Skeletal muscle cell (primary cell): ENCODE data around the gene ASB6.

ENCODE experiments used
- DNase-seq: peaks from one replicate; pipeline ENCODE4 v3.0.0-alpha.2; 2010; ENCODE audit warnings: low read depth
- H3K4me3 ChIP-seq: 2 replicates; pipeline ENCODE4 v1.5.1; 2011; ENCODE audit warnings: low read depth, mild to moderate bottlenecking, control low read depth, low read length, moderate library complexity

The ASB6 gene

GRCh38 chr9:129630967-129631673, 10.8 kb downstream of the ASB6 start:
- no peak for DNase-seq
- no peak overlapping the region for H3K4me3 ChIP-seq

- H3K4me3 ChIP-seq: no peak overlapping the region
- no peak for DNase-seq
Measured at GRCh38 chr9:129629251-129629820, 12.6 kb downstream of the ASB6 start.

GRCh38 chr9:129628709-129629108, 13.2 kb downstream of the ASB6 start:
- no peak overlapping the region for H3K4me3 ChIP-seq
- DNase-seq: no peak

DNA sequence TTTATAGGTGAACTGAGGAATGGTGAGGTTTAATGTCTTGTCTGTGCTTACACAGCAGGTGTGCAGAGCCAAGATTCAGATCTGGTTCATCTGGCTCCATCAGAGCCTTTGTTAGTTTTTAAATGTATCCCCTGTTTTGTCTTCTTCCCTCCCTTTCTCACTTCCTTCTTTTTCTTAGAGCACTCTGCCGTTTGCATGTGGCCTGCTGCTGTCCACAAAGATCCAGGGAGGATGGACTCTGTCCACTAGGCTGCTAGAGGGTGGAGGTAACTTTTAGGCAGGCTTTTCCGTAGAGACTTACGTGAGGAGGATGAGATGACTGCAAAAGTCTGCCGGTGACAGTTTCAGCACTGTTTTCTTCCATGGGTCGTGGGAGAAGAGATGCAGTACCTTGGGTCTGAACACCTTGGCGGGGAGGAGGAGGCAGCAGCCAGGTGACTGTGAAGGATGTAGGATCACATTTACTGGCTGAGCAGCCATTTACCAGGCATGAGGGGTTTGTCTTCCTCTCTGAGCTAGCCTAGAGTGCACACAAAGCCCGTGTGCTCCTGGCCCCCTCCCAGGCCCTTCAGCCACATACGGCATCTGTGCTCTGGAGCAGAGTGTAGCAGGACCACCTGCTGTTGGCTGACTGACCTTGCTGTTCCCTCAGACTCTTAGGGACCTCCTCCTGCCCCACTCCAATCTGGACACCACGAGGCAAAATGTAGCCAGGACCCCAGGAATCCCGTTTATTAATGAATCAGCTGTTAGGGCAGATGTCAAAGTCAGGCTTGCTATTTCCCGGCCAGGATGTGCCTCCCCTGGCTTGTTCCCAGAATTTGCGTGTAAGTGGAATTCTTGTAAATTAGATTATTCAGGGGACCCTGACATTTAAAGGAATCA, 14.2 kb downstream of the ASB6 start:
- peak overlapping the region; percentile 86 for H3K4me3 ChIP-seq
- no peak for DNase-seq

GRCh38 chr9:129626625-129627284, 15.2 kb downstream of the ASB6 start:
- DNase-seq: peak; percentile 55

DNA sequence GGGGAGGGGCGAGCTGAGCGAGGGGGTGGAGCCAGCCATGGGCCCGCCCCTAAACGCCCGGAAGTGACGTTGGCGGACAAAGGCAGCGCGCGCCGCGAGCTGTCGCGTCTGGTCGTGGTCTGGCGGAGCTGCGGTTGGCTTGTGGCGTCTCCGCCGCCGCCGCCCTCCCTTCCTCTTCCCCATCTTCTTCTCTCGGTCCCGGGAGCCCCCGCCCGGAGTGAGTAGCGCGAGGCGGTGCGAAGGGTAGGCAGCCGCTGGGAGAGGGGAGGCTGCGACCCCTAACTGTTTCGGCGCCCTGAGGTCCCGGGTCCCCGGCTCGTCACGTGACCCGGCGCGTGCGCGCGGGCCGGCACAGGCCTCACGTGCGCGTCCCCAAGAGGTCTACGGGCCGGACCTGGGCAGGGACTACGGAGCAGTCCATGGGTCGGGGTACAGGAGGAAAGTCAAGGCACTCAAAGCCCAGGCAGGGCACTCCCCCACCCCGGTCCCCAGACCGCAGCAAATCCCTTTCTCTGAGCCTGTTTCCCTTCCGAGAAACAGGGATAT, 15.8 kb downstream of the ASB6 start, which contains the start of gene NTMT1:
Gene NTMT1, plus strand, starts transcription at position 85 of the 546 bp plus-strand sequence. CDS start 6,541 bp downstream, outside the sequence.
- DNase-seq: no peak
- peak within 1 kb of the TSS; percentile 86 for H3K4me3 ChIP-seq

More at GRCh38 chr9:129626625-129627284, 15.2 kb downstream of the ASB6 start:
- H3K4me3 ChIP-seq: peak overlapping the region; percentile 86

DNA sequence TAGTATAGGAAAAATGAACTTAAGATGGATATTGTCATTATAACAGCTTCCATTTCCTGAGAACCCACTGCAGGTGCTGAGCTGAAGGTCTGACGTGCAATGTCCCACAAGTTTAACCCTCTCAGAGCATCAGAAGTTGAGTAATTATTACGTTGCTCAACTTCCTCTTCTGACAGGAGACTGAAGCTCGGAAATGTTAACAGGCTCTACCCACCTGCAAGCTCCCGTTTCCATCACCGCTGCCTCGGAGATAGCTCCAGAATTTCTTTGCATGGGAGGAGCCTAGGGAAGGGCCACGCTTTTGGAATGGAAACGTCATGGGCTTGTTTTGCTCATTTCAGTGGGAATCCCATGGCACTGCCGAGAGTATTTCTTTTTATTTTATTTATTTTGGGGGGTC, 17.0 kb downstream of the ASB6 start:
- DNase-seq: no peak
- H3K4me3 ChIP-seq: no peak overlapping the region

GRCh38 chr9:129624168-129624759, 17.7 kb downstream of the ASB6 start:
- H3K4me3 ChIP-seq: no peak overlapping the region
- no peak for DNase-seq

DNA sequence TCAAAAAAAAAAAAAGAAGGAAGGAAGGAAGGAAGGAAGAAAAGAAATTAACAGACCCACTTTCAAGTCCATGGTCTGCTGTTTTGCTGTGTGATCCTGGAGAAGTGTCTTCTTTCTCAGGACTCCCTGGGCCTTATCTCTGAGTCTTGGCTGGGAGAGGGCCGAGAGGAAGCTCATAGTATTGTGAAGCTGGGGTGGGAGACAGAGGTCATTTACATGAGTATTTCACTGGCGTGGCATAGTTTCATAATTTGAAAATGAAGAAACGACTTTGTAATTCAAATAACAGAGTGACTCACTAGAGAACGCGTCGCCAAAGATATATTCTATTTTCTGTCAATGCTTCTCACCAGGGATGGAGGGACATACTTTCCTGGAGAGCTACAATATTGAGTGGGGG, 18.6 kb downstream of the ASB6 start:
- no peak for DNase-seq
- no peak overlapping the region for H3K4me3 ChIP-seq

- no peak for DNase-seq
- H3K4me3 ChIP-seq: peak within 1 kb of the TSS; percentile 49
Measured at GRCh38 chr9:129620669-129621295, 21.2 kb downstream of the ASB6 start, which contains the start of gene C9orf50. C9orf50 (minus strand) TSS chr9:129621101; CDS start chr9:129620574, 527 bp downstream.

DNA sequence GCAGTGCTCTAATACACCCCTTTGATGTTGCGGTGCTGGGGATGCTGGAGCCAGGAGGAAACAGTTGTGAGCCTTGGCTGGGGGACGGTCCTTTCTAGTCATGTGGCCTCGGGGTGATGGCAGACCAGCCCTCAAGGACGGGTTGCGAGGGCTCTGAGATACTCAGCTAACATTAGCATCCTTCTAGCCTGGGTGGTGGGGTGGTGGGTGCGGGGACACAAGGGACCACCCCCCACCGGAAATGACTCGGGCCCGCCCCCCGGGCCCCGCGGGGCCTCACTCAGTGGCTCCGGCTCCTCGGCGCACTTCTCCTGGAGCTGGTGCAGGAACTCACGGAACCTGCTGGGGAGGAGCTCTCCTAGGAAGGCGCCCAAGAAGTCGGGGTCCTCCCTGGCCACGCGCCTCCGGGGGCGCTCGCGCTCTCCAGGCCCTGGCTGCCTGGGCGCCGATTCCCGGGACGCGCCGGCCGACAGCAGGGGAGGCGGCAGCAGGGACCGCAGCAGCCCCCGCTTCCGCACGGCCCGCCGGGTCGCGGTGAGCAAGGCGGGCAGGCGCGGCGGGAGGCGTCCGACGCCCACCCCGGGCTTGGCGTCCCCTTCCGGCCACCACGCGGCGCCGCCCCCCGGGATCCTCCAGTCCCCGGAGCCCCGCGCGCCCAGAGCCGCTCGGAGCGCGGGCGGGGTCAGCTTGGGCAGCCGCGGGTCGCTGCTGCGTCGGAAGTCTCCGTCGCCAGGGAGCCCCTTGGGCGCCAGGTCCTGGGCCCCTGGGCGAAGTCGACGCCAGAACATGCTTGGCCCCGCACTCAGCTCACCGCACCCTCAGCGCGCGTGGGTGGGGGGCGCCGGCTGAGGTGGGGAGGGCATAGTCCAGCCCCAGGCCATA, 21.9 kb downstream of the ASB6 start:
- H3K4me3 ChIP-seq: peak overlapping the region; percentile 49
- no peak for DNase-seq

- DNase-seq: no peak
Measured at GRCh38 chr9:129617167-129617566, 24.8 kb downstream of the ASB6 start.

GRCh38 chr9:129615407-129616285, 26.3 kb downstream of the ASB6 start:
- no peak for DNase-seq

More at GRCh38 chr9:129617167-129617566, 24.8 kb downstream of the ASB6 start:
- no peak overlapping the region for H3K4me3 ChIP-seq

GRCh38 chr9:129614932-129615331, 27.0 kb downstream of the ASB6 start:
- H3K4me3 ChIP-seq: no peak overlapping the region
- no peak for DNase-seq

More at GRCh38 chr9:129615407-129616285, 26.3 kb downstream of the ASB6 start:
- no peak overlapping the region for H3K4me3 ChIP-seq

DNA sequence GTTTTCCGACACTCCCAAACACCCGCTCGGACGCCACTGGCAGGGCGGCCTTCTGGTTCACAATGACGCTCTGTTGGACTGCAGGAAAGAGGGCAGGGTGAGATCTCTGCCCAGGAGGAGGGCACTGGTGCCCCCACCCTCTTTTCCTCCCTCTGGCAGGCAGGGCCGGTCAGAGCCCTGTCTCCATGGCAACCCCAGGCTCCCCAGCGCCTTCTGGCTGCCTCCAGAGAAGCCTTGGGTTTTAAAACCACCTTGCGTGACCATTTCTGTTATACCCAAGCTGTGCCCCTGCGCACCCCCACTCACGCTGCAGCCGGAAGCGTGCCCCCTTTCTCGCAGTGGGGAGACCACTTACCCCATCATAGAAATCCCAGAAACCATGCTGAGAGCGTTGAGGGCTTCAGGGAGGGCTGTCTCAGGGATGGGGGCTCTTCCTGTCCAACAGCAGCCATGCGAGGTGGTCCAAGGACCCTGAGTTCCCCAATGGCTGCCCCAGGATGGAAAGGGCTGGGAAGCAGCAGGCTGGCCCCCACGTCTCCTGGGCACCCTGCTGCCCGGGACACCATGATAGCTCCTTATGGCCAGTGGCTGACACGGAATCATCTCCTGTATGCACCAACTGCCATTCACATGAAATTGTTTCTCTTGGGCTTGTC, 28.3 kb downstream of the ASB6 start:
- no peak overlapping the region for H3K4me3 ChIP-seq
- no peak for DNase-seq
